Osteocyte (in vitro differentiated cells): ENCODE measurements around the gene DDB1. TPM values are rescaled to one million over a fixed set of nuclear protein-coding genes. Genes with fewer than 3 reads are reported as not detected.

Source experiments
- DNase-seq: peaks from one replicate; pipeline ENCODE4 v3.0.0; 2021; ENCODE audit warnings: mixed read lengths; ENCODE audit not compliant: unreplicated experiment; ENCODE audit errors: extremely low spot score
- H3K27ac Mint-ChIP-seq: one replicate; pipeline ENCODE4 v1.8.0; 2021; ENCODE audit warnings: mild to moderate bottlenecking, mixed read lengths; ENCODE audit not compliant: unreplicated experiment
- H3K27me3 Mint-ChIP-seq: one replicate; pipeline ENCODE4 v1.8.0; 2021; ENCODE audit warnings: mixed read lengths; ENCODE audit not compliant: unreplicated experiment
- H3K36me3 Mint-ChIP-seq: one replicate; pipeline ENCODE4 v1.8.0; 2021; ENCODE audit warnings: mixed read lengths; ENCODE audit not compliant: unreplicated experiment
- H3K4me1 Mint-ChIP-seq: one replicate; pipeline ENCODE4 v1.8.0; 2021; ENCODE audit warnings: mixed read lengths; ENCODE audit not compliant: unreplicated experiment
- H3K4me3 Mint-ChIP-seq: one replicate; pipeline ENCODE4 v1.8.0; 2021; ENCODE audit warnings: mild to moderate bottlenecking, moderate library complexity, mixed read lengths; ENCODE audit not compliant: unreplicated experiment
- H3K9me3 Mint-ChIP-seq: one replicate; pipeline ENCODE4 v1.8.0; 2021; ENCODE audit warnings: mixed read lengths; ENCODE audit not compliant: unreplicated experiment
- total RNA-seq: library from RNA; stranded (reverse); gene quantifications from 2 replicates; pipeline ENCODE4 v1.2.1, GENCODE V29; 2021
- TF ChIP-seq, protein P1 (sequence below): fragments of 200-600 bp; sonication (generic); IDR thresholded peaks from 2 replicates; pipeline ENCODE4 v1.5.0; 2021; ENCODE audit warnings: antibody characterized with exemption, mild to moderate bottlenecking, moderate library complexity

DDB1 gene
- total RNA-seq, 1 donor from 2014 or later: 266 TPM

DNA sequence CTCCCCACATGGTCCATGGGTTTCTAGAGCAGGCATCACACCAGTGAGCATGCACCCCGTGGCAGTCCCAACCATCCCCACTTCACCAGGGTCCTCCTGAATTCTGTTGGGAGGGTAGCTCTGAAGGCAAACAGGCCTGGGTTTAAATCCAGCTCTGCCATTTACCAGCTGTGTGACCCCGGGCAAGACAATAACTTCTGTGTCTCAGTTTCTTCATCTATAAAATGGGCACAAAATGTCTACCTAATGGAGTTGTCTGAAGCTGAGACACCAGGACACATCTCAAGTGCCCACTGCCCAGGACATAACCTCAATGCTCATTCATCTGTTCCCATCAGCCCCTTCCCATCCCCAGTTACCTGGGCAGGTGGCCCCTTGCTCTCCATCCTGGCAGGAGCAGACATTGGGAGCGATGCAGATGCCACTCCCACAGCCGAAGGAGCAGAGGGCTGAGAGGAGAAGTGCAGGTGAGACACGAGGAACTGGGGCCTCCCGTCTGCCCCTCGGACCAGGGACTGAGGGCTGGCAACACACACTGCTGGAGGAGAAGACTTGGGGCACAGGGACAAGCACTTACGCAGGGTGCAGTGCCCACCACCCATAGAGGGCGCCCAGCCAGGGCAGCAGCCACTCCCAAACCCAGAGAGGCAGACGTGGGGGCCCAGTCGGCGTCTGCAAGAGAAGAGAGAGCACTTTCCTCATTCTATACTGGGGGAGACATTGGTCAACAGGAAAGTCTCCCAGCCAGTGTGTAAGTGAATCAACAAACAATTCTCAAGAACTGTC is 41.8 kb downstream of the DDB1 start:
- Mint-ChIP-seq H3K27ac (no peak overlapping the region), H3K36me3 (peaks cover 9% of the 10 kb centered on the region), H3K27me3 (no peaks in the 10 kb centered on the region), H3K9me3 (no peaks in the 10 kb centered on the region), H3K4me3 (no peak overlapping the region), H3K4me1 (peaks cover 17% of the 10 kb centered on the region)
- TF ChIP-seq, protein P1, sequence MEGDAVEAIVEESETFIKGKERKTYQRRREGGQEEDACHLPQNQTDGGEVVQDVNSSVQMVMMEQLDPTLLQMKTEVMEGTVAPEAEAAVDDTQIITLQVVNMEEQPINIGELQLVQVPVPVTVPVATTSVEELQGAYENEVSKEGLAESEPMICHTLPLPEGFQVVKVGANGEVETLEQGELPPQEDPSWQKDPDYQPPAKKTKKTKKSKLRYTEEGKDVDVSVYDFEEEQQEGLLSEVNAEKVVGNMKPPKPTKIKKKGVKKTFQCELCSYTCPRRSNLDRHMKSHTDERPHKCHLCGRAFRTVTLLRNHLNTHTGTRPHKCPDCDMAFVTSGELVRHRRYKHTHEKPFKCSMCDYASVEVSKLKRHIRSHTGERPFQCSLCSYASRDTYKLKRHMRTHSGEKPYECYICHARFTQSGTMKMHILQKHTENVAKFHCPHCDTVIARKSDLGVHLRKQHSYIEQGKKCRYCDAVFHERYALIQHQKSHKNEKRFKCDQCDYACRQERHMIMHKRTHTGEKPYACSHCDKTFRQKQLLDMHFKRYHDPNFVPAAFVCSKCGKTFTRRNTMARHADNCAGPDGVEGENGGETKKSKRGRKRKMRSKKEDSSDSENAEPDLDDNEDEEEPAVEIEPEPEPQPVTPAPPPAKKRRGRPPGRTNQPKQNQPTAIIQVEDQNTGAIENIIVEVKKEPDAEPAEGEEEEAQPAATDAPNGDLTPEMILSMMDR: no peak
- DNase-seq: no peak

DNA sequence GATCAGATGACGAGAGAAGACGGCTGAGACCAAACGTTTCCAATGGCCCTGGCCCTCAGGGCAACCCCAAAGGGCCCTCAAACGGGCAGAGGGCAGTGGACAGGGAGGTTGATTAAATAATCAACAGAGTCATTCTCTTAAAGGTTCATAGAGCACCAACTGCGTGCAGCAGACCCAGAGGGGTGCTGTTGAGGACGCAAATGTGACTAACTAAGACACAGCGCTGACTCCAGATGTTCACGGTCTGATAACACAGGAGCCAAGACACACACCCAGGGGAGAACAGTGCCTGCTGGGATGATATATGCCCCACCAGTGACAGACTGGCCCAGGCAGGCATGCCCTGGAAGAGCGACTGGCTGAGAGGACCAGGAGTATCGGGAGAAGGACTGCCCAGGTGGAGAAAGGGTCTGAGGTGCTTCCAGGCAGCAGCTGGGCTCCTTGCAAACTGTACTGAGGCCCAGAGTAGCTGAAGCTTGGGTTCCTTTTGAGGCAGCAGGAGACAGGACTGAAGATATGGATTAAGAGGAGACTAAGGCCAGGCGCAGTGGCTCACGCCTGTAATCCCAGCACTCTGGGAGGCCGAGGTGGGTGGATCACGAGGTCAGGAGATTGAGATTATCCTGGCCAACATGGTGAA is 45.4 kb downstream of the DDB1 start:
- H3K9me3 Mint-ChIP-seq: no peaks in the 10 kb centered on the region
- no peak overlapping the region for H3K27ac Mint-ChIP-seq
- TF ChIP-seq, protein P1: no peak
- peaks cover 4% of the 10 kb centered on the region for H3K4me1 Mint-ChIP-seq
- DNase-seq: no peak
- no peaks in the 10 kb centered on the region for H3K27me3 Mint-ChIP-seq
- H3K36me3 Mint-ChIP-seq: peaks cover 35% of the 10 kb centered on the region
- no peak overlapping the region for H3K4me3 Mint-ChIP-seq

DNA sequence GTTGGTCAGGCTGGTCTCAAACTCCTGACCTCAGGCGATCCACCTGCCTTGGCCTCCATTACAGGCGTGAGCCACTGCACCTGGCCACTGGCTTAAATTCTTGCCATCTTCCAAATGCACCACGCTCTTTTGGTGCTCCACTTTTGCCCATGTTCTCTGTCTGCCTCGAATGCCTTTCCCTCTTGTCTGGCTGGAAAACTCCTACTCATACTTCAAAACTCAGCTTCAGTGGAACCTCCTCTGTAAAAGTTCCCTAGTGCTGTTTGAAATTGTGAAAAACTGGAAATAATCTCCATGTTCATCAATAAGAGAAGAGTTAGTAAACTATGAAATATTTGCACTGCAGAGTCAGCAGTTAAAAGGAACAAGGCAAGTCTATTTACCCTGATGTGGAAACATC is 49.3 kb downstream of the DDB1 start:
- no peaks in the 10 kb centered on the region for H3K9me3 Mint-ChIP-seq
- H3K36me3 Mint-ChIP-seq: peaks cover 44% of the 10 kb centered on the region
- H3K27ac Mint-ChIP-seq: no peak overlapping the region
- H3K27me3 Mint-ChIP-seq: no peaks in the 10 kb centered on the region
- H3K4me3 Mint-ChIP-seq: no peak overlapping the region
- no peak for DNase-seq
- TF ChIP-seq, protein P1: no peak
- peaks cover 7% of the 10 kb centered on the region for H3K4me1 Mint-ChIP-seq

DNA sequence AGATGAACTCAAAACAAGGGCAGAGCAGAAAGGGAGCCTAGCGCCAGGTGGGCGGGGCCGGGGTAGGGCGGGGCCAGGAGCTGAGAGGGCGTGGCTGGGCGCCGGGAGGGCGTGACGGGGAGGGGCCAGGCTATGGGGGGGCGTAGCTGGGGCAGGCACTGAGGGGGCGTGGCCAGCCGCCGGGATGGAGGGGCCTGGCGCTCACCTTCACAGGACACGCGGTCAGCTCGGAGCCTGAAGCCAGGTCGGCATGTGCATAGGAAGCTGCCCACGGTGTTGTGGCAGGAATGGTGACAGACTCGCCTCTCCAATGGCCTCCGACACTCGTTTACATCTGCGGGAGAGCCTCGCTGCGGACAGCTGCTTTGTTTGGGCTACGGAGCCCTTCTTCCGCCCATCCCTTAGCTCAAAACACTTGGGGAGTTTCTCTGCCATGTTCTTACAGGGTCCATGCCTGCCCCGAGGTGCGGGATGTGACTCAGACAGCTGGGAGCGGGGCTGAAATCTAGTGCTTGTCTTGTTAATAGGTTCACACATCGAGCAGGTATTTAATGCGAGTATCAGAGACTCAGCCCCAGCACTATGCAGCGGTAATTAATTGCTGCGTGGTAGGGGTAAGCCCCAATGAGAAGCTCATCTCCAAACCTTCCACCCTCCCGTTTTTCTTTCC is 51.2 kb downstream of the DDB1 start:
- no peaks in the 10 kb centered on the region for H3K9me3 Mint-ChIP-seq
- no peaks in the 10 kb centered on the region for H3K27me3 Mint-ChIP-seq
- H3K4me3 Mint-ChIP-seq: no peak overlapping the region
- TF ChIP-seq, protein P1: no peak
- no peak for DNase-seq
- peaks cover 21% of the 10 kb centered on the region for H3K4me1 Mint-ChIP-seq
- no peak overlapping the region for H3K27ac Mint-ChIP-seq
- H3K36me3 Mint-ChIP-seq: peaks cover 37% of the 10 kb centered on the region
